GM12891 (cell line): ENCODE measurements around the gene PTCH1.

ENCODE experiments used
- DNase-seq: peaks from one replicate; pipeline ENCODE4 v3.0.0; 2011; ENCODE audit warnings: low spot score; ENCODE audit not compliant: insufficient read length
- FAIRE-seq: peaks from 2 replicates; lab custom pipeline; 2011; peaks lifted over from hg19 to GRCh38; lab: Jason Lieb, UNC
- PAX5 ChIP-seq: IDR thresholded peaks from 2 replicates; pipeline ENCODE4 v1.6.1; 2011; ENCODE audit warnings: low read length, moderate library complexity, mild to moderate bottlenecking; ENCODE audit not compliant: insufficient read depth, severe bottlenecking
- POLR2A ChIP-seq: IDR thresholded peaks from 2 replicates; pipeline ENCODE4 v1.6.1; 2011; ENCODE audit warnings: low read depth, low read length, control low read depth
- POLR2AphosphoS5 ChIP-seq: IDR thresholded peaks from 2 replicates; pipeline ENCODE4 v1.6.1; 2011; ENCODE audit warnings: low read depth, low read length, control low read depth
- POU2F2 ChIP-seq: IDR thresholded peaks from 2 replicates; pipeline ENCODE4 v1.6.1; 2011; ENCODE audit warnings: low read depth, mild to moderate bottlenecking, control low read depth, low read length, moderate library complexity
- SPI1 ChIP-seq: IDR thresholded peaks from 2 replicates; pipeline ENCODE4 v1.6.1; 2011; ENCODE audit warnings: low read depth, low read length, control low read depth
- TAF1 ChIP-seq: IDR thresholded peaks from 2 replicates; pipeline ENCODE4 v1.6.1; 2011; ENCODE audit warnings: low read depth, low read length, control low read depth

The PTCH1 gene

DNA sequence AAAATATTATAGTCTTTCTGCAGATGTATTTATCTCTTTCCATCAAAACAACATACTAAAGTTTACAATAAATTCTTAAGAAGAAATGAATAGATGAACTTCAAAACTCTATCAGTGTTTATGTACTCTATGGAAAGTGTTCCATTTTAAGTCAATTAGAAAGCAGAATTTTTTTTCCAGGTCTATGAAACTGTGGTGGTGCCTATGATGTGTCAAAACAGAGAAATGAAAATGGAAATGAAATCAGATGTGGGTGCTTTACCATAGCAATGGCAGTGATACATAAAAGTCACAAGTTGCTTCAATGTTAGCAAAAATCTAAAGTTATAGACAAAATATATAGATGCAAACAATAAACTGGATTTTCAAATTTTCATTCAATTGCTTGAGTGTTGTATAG lies 97.3 kb downstream of the PTCH1 start:
- TF ChIP-seq POLR2A: no peak
- TF ChIP-seq PAX5: no peak
- no peak for TF ChIP-seq POU2F2
- no peak for TF ChIP-seq TAF1
- no peak for TF ChIP-seq SPI1
- TF ChIP-seq POLR2AphosphoS5: no peak
- FAIRE-seq (no peak), DNase-seq (no peak)

DNA sequence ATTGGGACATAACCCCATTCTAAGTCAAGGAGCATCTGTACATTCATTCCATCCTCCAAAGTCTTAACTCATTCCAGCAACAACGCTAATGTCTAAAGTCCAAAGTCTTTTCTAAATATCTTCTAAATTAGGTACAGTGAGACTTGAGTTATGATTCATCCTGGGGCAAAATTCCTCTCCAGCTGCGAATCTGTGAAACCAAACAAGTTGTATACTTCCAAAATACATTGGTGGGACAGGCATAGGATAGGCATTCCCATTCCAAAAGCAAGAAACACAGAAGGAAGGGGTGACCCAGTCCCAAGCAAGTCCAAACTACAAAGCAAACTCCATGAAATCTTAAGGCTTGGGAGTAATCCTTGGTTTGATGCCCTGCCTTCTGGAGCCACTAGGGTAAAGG lies 101.6 kb downstream of the PTCH1 start:
- FAIRE-seq: no peak
- no peak for DNase-seq
- TF ChIP-seq SPI1 (no peak), POLR2A (no peak), POU2F2 (no peak), POLR2AphosphoS5 (no peak), PAX5 (no peak), TAF1 (no peak)

DNA sequence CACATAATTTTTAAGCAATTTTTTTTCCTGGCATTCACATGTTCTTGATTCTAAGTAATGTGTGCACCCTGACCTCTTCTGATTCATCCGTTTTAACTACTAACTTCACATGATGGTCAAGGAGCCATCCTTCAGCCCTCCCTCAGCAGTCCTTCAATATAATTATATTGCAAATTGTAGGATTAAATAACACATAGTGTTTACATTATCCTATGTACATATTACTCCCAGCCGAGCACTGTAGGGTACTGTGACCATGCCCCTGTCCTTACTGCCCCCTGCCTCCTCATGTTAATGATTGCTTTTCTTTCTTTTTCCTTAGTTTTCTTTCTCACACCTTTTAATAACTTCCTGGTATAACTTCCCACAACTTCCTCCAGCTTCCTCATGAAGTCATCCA lies 103.0 kb downstream of the PTCH1 start:
- FAIRE-seq: no peak
- no peak for DNase-seq
- TF ChIP-seq SPI1: no peak
- no peak for TF ChIP-seq POU2F2
- no peak for TF ChIP-seq TAF1
- TF ChIP-seq PAX5: no peak
- TF ChIP-seq POLR2AphosphoS5: no peak
- TF ChIP-seq POLR2A: no peak

DNA sequence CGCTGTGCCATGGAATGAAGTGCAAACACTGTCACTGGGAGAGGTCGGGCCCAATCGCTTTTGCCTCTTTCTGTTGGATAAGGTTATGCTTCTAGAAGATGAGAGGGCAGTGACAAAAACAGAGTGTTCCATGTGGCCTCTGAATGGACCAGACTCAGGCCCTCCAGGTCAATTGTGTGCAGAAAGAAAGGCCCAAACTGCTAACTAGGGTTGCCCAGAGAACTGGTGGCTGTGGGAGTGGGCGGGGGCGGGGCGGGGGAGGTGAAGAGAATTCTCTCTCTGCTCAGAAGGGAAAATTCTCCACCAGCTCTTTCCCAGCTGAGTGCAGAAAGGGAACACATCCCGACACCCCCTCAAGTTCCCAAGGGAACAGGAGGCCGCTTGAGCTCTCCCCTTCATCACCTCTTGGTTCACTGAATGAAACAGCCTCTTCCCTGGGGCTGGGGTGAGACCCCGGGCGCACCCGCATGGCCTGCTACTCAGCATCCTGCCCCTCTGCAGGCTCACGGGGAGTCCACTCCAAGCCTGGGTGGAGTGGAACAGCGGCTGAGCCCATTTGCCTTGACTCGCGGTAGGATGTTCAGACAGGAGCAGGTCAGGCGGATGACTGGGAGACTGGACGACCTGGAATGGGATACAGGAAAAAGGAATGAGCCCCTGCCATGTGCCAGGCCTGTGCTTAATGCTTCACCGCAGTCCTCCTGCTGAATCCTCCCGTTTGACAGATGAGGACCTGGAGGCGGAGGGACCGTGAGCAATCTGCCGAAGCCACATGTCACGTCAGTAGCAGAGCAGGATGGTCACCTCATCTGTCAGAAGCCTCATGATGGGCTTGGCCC lies 105.5 kb downstream of the PTCH1 start:
- FAIRE-seq (no peak), DNase-seq (no peak)
- TF ChIP-seq TAF1 (no peak), POLR2AphosphoS5 (no peak), SPI1 (no peak)

DNA sequence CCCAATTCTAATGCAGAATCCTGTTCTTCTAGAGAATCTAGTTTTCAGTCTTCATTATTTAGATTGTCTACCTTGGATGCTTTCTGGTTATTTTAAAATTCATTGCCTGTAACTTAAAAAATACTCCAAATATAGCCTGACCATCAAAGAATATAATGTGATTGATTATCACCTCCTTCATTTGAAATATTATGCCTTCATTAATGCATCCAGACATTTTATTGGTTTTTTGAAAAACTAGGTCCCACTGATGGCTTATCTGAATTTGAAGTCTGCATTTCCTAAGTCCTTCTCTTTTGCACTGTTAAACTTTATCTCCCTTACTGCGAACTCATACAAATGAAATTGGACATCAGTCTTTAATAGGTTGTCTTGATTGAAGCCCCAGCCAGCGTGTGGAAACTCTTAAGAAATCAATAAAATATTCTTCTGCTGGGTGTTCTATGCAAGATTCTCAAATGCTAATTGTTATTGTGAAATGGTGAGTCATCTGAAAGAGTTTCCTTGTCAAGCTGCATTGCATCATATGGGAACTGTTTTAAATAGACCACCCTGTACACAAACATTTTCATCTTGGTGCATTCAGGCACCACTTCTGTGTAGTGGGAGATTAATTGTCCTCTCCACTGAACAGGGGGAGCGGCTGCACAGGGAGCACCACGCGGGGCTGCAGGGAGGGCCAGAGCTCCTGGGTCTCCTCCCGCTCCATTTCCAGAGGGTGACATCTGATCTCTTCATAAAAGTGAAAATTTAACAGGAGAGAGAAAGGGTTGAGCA lies 106.9 kb downstream of the PTCH1 start:
- TF ChIP-seq POU2F2: no peak
- TF ChIP-seq PAX5: no peak
- TF ChIP-seq POLR2AphosphoS5: no peak
- no peak for TF ChIP-seq POLR2A
- no peak for TF ChIP-seq SPI1
- TF ChIP-seq TAF1: no peak
- no peak for FAIRE-seq
- DNase-seq: no peak

DNA sequence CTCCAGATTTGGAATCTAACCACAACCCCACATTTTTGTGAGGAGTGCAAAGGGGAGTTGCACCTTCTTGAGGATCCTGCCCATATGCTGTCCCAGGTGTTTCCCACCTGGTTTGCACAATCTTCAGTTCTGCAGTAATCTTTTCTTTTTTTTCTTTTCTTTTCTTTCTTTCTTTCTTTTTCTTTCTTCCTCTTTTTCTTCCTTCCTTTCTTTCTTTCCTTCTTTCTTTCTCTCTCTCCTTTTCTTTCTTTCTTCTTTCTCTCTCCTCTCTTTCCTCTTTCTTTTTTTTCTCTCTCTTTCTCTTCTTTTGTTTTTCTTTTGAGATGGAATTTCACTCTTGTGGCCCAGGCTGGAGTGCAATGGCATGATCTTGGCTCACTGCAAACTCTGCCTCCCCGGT lies 109.2 kb downstream of the PTCH1 start:
- DNase-seq (no peak), FAIRE-seq (no peak)
- TF ChIP-seq POLR2A: no peak

DNA sequence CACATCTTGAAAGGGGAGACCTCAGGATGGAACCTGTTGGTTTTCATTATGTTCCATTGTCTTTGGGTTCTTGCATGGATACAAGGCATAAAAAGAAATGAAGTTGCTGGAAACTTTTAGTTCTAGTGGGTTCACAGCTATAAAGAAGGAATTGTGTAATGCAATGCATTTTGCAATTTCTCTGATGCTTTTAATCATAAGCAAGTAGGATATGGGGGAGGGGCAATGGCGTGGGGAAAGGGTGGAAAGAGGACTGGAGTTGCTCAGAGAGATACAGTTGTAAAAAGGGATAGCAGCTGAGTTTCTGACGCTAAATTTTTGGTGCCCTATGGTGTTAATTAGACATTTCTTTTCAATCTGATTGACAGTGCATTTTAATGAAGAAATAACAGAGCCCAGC lies 110.7 kb downstream of the PTCH1 start:
- no peak for FAIRE-seq
- DNase-seq: no peak
- TF ChIP-seq TAF1 (no peak), POLR2A (no peak), SPI1 (no peak), POLR2AphosphoS5 (no peak), POU2F2 (no peak), PAX5 (no peak)

DNA sequence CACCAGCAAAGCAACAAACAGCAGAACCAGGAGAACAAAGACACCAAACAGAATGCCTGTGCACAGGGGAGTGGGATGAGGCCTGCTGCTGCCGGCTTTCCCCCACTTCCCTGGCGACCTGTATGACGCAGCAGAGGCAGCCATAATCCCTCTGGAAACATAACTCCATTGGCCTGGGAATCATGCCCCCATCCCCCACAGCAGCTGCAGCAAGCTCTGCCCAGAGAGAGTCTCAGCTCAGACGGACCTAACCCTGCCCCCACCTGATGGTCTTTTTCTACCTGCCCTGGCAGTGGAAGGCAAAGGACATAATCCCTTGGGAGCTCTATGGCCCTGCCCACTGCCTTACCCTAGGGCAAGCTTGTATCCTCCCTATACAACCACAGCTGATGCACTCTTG lies 117.5 kb downstream of the PTCH1 start:
- FAIRE-seq (no peak), DNase-seq (no peak)
- no peak for TF ChIP-seq POLR2A
- TF ChIP-seq TAF1: no peak
- TF ChIP-seq SPI1: no peak
